ENCODE data around the gene EEIG1.
A peak's percentile ranks its signal among the peaks of the same experiment; 100 is the strongest.

The EEIG1 gene

GRCh38 chr9:127967151-127967809, 13.5 kb downstream of the EEIG1 start:
- TF ChIP-seq CTCF (conservative IDR thresholded peaks at IDR 0.05) = no peak
- peak overlapping the region; percentile 100 for H3K27ac ChIP-seq

GRCh38 chr9:127966416-127967150, 14.2 kb downstream of the EEIG1 start:
- TF ChIP-seq CTCF (conservative IDR thresholded peaks at IDR 0.05) = no peak
- peak overlapping the region; percentile 100 for H3K27ac ChIP-seq

GRCh38 chr9:127965953-127966352, 14.8 kb downstream of the EEIG1 start:
- H3K27ac ChIP-seq = peak overlapping the region; percentile 100
- no peak for TF ChIP-seq CTCF (conservative IDR thresholded peaks at IDR 0.05)

- no peak for TF ChIP-seq CTCF (conservative IDR thresholded peaks at IDR 0.05)
- H3K27ac ChIP-seq = peak overlapping the region; percentile 100
Observed at GRCh38 chr9:127963359-127964064, 17.3 kb downstream of the EEIG1 start.

GRCh38 chr9:127963041-127963358, 17.8 kb downstream of the EEIG1 start:
- no peak for TF ChIP-seq CTCF (conservative IDR thresholded peaks at IDR 0.05)
- peak overlapping the region; percentile 100 for H3K27ac ChIP-seq

- no peak for TF ChIP-seq CTCF (conservative IDR thresholded peaks at IDR 0.05)
- H3K27ac ChIP-seq = peak overlapping the region; percentile 100
Observed at GRCh38 chr9:127962278-127962677, 18.5 kb downstream of the EEIG1 start.

- TF ChIP-seq CTCF (conservative IDR thresholded peaks at IDR 0.05) = no peak
- H3K27ac ChIP-seq = peak overlapping the region; percentile 36; the same call in 1 of the 2 replicates
Observed at GRCh38 chr9:127961613-127962155, 19.1 kb downstream of the EEIG1 start.
